ENCODE measurements around the gene SVOP.
"Not testable (repeated sequence)": the region's sequence is repeated elsewhere in the genome, so short reads cannot be mapped to it uniquely, and the experiment has no call there.

Gene SVOP

GRCh38 chr12:109033239-109034196 lies 12.7 kb upstream of the SVOP start:
- no peak for DNase-seq (ENCODE audit: low spot score)

GRCh38 chr12:109029411-109029810 lies 8.5 kb upstream of the SVOP start:
- DNase-seq (ENCODE audit: low spot score) = no peak

- DNase-seq (ENCODE audit: low spot score) = not testable (repeated sequence)
Measured at GRCh38 chr12:109028624-109029023, 7.8 kb upstream of the SVOP start.

- DNase-seq (ENCODE audit: low spot score) = no peak
Measured at GRCh38 chr12:109027767-109028166, 6.9 kb upstream of the SVOP start.

GRCh38 chr12:109020146-109020795 lies 597 bp downstream of the SVOP start:
- no peak for DNase-seq (ENCODE audit: low spot score)

GRCh38 chr12:109018296-109018695 lies 2.6 kb downstream of the SVOP start:
- DNase-seq (ENCODE audit: low spot score) = no peak

- no peak for DNase-seq (ENCODE audit: low spot score)
Measured at GRCh38 chr12:109016978-109017377, 3.9 kb downstream of the SVOP start.

GRCh38 chr12:109016016-109016415 lies 4.9 kb downstream of the SVOP start:
- DNase-seq (ENCODE audit: low spot score) = no peak

GRCh38 chr12:109014984-109015765 lies 5.7 kb downstream of the SVOP start:
- no peak for DNase-seq (ENCODE audit: low spot score)

GRCh38 chr12:109010259-109010658 lies 10.6 kb downstream of the SVOP start:
- no peak for DNase-seq (ENCODE audit: low spot score)

GRCh38 chr12:109009766-109010165 lies 11.1 kb downstream of the SVOP start:
- no peak for DNase-seq (ENCODE audit: low spot score)

- no peak for DNase-seq (ENCODE audit: low spot score)
Measured at GRCh38 chr12:109004017-109004416, 16.9 kb downstream of the SVOP start.

GRCh38 chr12:108996320-108996719 lies 24.5 kb downstream of the SVOP start:
- no peak for DNase-seq (ENCODE audit: low spot score)

- DNase-seq (ENCODE audit: low spot score) = no peak
Measured at GRCh38 chr12:108995370-108995992, 25.4 kb downstream of the SVOP start.

- not testable (repeated sequence) for DNase-seq (ENCODE audit: low spot score)
Measured at GRCh38 chr12:108990103-108990502, 30.8 kb downstream of the SVOP start.

GRCh38 chr12:108989376-108989775 lies 31.5 kb downstream of the SVOP start:
- DNase-seq (ENCODE audit: low spot score) = no peak

- DNase-seq (ENCODE audit: low spot score) = no peak
Measured at GRCh38 chr12:108985750-108986149, 35.1 kb downstream of the SVOP start.

- DNase-seq (ENCODE audit: low spot score) = no peak
Measured at GRCh38 chr12:108983227-108983626, 37.6 kb downstream of the SVOP start.

GRCh38 chr12:108982621-108983219 lies 38.1 kb downstream of the SVOP start:
- DNase-seq (ENCODE audit: low spot score) = no peak

GRCh38 chr12:108981835-108982234 lies 39.0 kb downstream of the SVOP start:
- DNase-seq (ENCODE audit: low spot score) = no peak

GRCh38 chr12:108980831-108981618 lies 39.8 kb downstream of the SVOP start:
- no peak for DNase-seq (ENCODE audit: low spot score)
